WTC11 (cell line): ENCODE results near the gene OR2V2. TPM values are rescaled to one million over a fixed set of nuclear protein-coding genes. Genes with fewer than 3 reads are reported as not detected.

ENCODE experiments used
- ATAC-seq: fragments of 200-7000 bp; cut with Tn5 transposase; 2 replicates; pipeline ENCODE4 v1.10.0; 2021; ENCODE audit warnings: mild to moderate bottlenecking, moderate library complexity
- CTCF ChIA-PET: fragments of 300-600 bp; sonication (Branson Sonifier 250); formaldehyde crosslinking; loops from one replicate; lab custom pipeline; 2021; ENCODE audit warnings: antibody characterized with exemption; lab: Charles Lee
- POLR2A ChIA-PET: fragments of 350-600 bp; sonication (Branson Sonifier 250); formaldehyde crosslinking; loops from one replicate; lab custom pipeline; 2021; ENCODE audit warnings: antibody characterized with exemption; lab: Charles Lee
- DNase-seq: peaks from one replicate; pipeline ENCODE4 v3.0.0; 2021; ENCODE audit warnings: low spot score
- H3K27ac Mint-ChIP-seq: 2 replicates; pipeline ENCODE4 v1.8.0; 2021; ENCODE audit warnings: mixed read lengths
- H3K27me3 Mint-ChIP-seq: 2 replicates; pipeline ENCODE4 v1.8.0; 2021; ENCODE audit warnings: low read depth, mild to moderate bottlenecking, moderate library complexity, mixed read lengths
- H3K36me3 Mint-ChIP-seq: 2 replicates; pipeline ENCODE4 v1.8.0; 2021; ENCODE audit warnings: mixed read lengths
- H3K4me1 Mint-ChIP-seq: 2 replicates; pipeline ENCODE4 v1.8.0; 2022; ENCODE audit warnings: mixed read lengths
- H3K4me3 Mint-ChIP-seq: 2 replicates; pipeline ENCODE4 v1.8.0; 2021; ENCODE audit warnings: mild to moderate bottlenecking, moderate library complexity, mixed read lengths
- H3K9me3 Mint-ChIP-seq: 2 replicates; pipeline ENCODE4 v1.8.0; 2021; ENCODE audit warnings: mixed read lengths
- ATF1 ChIP-seq: sonication (generic); formaldehyde crosslinking; IDR thresholded peaks from 2 replicates; pipeline ENCODE4 v1.8.1; 2023; ENCODE audit warnings: mild to moderate bottlenecking, moderate library complexity, missing genetic modification reagents
- CBFB ChIP-seq: sonication (generic); formaldehyde crosslinking; IDR thresholded peaks from 2 replicates; pipeline ENCODE4 v1.8.1; 2022; ENCODE audit warnings: mild to moderate bottlenecking, low read depth, missing genetic modification reagents
- CREM ChIP-seq: sonication (generic); formaldehyde crosslinking; IDR thresholded peaks from 2 replicates; pipeline ENCODE4 v1.8.1; 2022; ENCODE audit warnings: mild to moderate bottlenecking, missing genetic modification reagents, moderate library complexity
- EMX1 ChIP-seq: fragments of 250-450 bp; sonication (Bioruptor Pico); IDR thresholded peaks from 2 replicates; pipeline ENCODE4 v1.8.0; 2021; ENCODE audit warnings: mild to moderate bottlenecking
- ESRRA ChIP-seq: sonication (generic); formaldehyde crosslinking; IDR thresholded peaks from 2 replicates; pipeline ENCODE4 v1.8.1; 2022; ENCODE audit warnings: mild to moderate bottlenecking, missing genetic modification reagents, borderline replicate concordance
- FOXK1 ChIP-seq: sonication (generic); formaldehyde crosslinking; IDR thresholded peaks from 2 replicates; pipeline ENCODE4 v1.8.0; 2022; ENCODE audit warnings: mild to moderate bottlenecking, moderate library complexity, missing genetic modification reagents
- GABPB1 ChIP-seq: sonication (generic); formaldehyde crosslinking; IDR thresholded peaks from 2 replicates; pipeline ENCODE4 v1.8.1; 2023; ENCODE audit warnings: mild to moderate bottlenecking, missing genetic modification reagents
- KAT7 ChIP-seq: sonication (generic); formaldehyde crosslinking; IDR thresholded peaks from 2 replicates; pipeline ENCODE4 v1.8.1; 2023; ENCODE audit warnings: missing genetic modification reagents, mild to moderate bottlenecking, borderline replicate concordance
- NR1H2 ChIP-seq: sonication (generic); formaldehyde crosslinking; IDR thresholded peaks from 2 replicates; pipeline ENCODE4 v1.9.0; 2021; ENCODE audit warnings: mild to moderate bottlenecking, moderate library complexity, missing genetic modification reagents
- TP53 ChIP-seq: sonication (generic); formaldehyde crosslinking; IDR thresholded peaks from 2 replicates; pipeline ENCODE4 v1.8.1; 2023; ENCODE audit warnings: mild to moderate bottlenecking, missing genetic modification reagents
- ZNF263 ChIP-seq: sonication (generic); formaldehyde crosslinking; IDR thresholded peaks from 2 replicates; pipeline ENCODE4 v1.8.1; 2022; ENCODE audit warnings: low read depth, mild to moderate bottlenecking, moderate library complexity, missing genetic modification reagents
- ZNF396 ChIP-seq: fragments of 250-450 bp; sonication (Bioruptor Pico); IDR thresholded peaks from 2 replicates; pipeline ENCODE4 v1.8.0; 2021; ENCODE audit warnings: mild to moderate bottlenecking, moderate library complexity, borderline replicate concordance
- total RNA-seq: library from RNA; stranded (reverse); gene quantifications from 3 replicates; pipeline ENCODE4 v1.2.3, GENCODE V29; 2021
- TF ChIP-seq, protein P1 (sequence below): sonication (generic); formaldehyde crosslinking; IDR thresholded peaks from 2 replicates; pipeline ENCODE4 v1.8.1; 2023; ENCODE audit warnings: mild to moderate bottlenecking, missing genetic modification reagents, moderate library complexity
- TF ChIP-seq, protein P2 (sequence below): sonication (generic); formaldehyde crosslinking; IDR thresholded peaks from 2 replicates; pipeline ENCODE4 v1.8.0; 2022; ENCODE audit warnings: mild to moderate bottlenecking, missing genetic modification reagents
- TF ChIP-seq, protein P3 (sequence below): sonication (generic); formaldehyde crosslinking; IDR thresholded peaks from 2 replicates; pipeline ENCODE4 v1.8.0; 2022; ENCODE audit warnings: mild to moderate bottlenecking, missing genetic modification reagents
- TF ChIP-seq, protein P4 (sequence below): sonication (generic); formaldehyde crosslinking; conservative IDR thresholded peaks from 2 replicates; pipeline ENCODE4 v1.8.1; 2022; ENCODE audit warnings: mild to moderate bottlenecking, missing genetic modification reagents
- TF ChIP-seq, protein P5 (sequence below): sonication (generic); formaldehyde crosslinking; IDR thresholded peaks from 2 replicates; pipeline ENCODE4 v1.8.1; 2022; ENCODE audit warnings: missing genetic modification reagents, borderline replicate concordance
- TF ChIP-seq, protein P6 (sequence below): sonication (generic); formaldehyde crosslinking; IDR thresholded peaks from 2 replicates; pipeline ENCODE4 v1.8.0; 2023; ENCODE audit warnings: missing genetic modification reagents
- TF ChIP-seq, protein P7 (sequence below): sonication (generic); formaldehyde crosslinking; IDR thresholded peaks from 2 replicates; pipeline ENCODE4 v1.8.0; 2022; ENCODE audit warnings: mild to moderate bottlenecking, missing genetic modification reagents
- TF ChIP-seq, protein P8 (sequence below): sonication (generic); formaldehyde crosslinking; IDR thresholded peaks from 2 replicates; pipeline ENCODE4 v1.8.1; 2023; ENCODE audit warnings: mild to moderate bottlenecking, missing genetic modification reagents
- TF ChIP-seq, protein P9 (sequence below): sonication (generic); formaldehyde crosslinking; IDR thresholded peaks from 2 replicates; pipeline ENCODE4 v1.8.1; 2023; ENCODE audit warnings: mild to moderate bottlenecking, missing genetic modification reagents, borderline replicate concordance
- TF ChIP-seq, protein P10 (sequence below): sonication (generic); formaldehyde crosslinking; IDR thresholded peaks from 2 replicates; pipeline ENCODE4 v1.8.1; 2022; ENCODE audit warnings: mild to moderate bottlenecking, moderate library complexity, missing genetic modification reagents

OR2V2 gene
- total RNA-seq, 1 experiment from 2014 or later, result not detected

DNA sequence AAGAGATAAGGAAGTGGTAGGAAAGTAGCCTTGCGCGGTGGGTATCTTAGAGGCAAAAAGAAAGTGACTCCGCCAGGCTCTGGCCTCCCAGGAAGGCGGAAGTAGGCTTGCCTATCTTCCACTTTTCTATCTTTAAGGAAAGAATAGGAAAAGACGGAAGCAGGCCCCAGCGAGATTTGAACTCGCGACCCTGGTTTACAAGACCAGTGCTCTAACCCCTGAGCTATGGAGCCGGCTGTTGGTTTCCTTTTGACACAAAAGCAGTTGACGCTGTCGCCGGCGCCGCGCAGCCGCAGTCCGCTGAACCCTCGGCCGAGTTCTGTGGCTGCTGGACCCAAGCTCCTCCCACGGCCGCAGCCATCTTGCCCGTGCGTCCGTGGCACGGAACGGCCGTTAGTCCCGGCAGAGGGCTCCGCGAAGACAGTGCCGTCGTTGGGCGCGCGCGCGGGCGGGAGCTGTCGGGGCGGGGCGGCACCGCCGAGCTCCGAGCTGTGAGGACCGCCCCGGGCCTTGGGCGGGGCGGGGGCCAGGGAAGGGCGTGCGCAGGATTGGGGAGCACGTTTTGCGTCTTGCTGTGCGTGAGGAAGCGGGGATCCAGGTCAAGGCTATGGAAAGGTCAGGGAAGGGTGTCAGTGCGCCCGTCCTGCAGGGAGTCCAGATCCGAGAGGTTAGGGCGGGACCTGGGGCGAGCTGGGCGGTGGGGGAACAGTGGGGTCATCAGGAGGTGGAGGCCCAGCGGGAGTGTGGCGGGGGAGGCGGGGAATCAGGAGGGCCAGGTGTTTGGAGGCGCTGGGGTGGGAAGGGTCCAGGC, 44.3 kb downstream of the OR2V2 start:
- Mint-ChIP-seq H3K27me3 (peaks cover 34% of the 10 kb centered on the region), H3K36me3 (0 out of 2 replicates have a peak, but pooled peaks cover 3% of the 10 kb centered on the region), H3K9me3 (no peaks in the 10 kb centered on the region), H3K4me1 (peaks cover 14% of the 10 kb centered on the region), H3K27ac (no peak overlapping the region), H3K4me3 (peak overlapping the region; percentile 97)
- DNase-seq (peak; percentile 96), ATAC-seq (peak; percentile 59)
- ChIA-PET POLR2A (interaction anchor here (0.6 to 1.4 kb wide), 3 partner anchors 13 to 53 kb away, joined by 3 to 11 read pairs (median 3); partner anchors contain the start of gene TRIM7), CTCF (interaction anchor here (0.6 to 6.7 kb wide), 6 partner anchors 14 to 56 kb away, joined by 3 to 42 read pairs (median 3); partner anchors contain the start of gene TRIM7)
- TF ChIP-seq ESRRA (CRISPR knock-in tag) (peak; percentile 79; the same call in 1 of the 2 replicates), CREM (CRISPR knock-in tag) (peak; percentile 81), EMX1 (CRISPR knock-in tag) (no peak), GABPB1 (CRISPR knock-in tag) (peak; percentile 76), NR1H2 (CRISPR knock-in tag) (no peak), ATF1 (no peak), ZNF396 (CRISPR knock-in tag) (no peak), FOXK1 (CRISPR knock-in tag) (peak; percentile 88), ZNF263 (peak; percentile 74), TP53 (peak; percentile 70; the same call in 1 of the 2 replicates), KAT7 (peak; percentile 96), CBFB (0 out of 2 replicates have a peak, but pooled peaks have one; percentile 29)
- TF ChIP-seq, protein P1, sequence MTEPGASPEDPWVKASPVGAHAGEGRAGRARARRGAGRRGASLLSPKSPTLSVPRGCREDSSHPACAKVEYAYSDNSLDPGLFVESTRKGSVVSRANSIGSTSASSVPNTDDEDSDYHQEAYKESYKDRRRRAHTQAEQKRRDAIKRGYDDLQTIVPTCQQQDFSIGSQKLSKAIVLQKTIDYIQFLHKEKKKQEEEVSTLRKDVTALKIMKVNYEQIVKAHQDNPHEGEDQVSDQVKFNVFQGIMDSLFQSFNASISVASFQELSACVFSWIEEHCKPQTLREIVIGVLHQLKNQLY, result no peak
- TF ChIP-seq, protein P2, sequence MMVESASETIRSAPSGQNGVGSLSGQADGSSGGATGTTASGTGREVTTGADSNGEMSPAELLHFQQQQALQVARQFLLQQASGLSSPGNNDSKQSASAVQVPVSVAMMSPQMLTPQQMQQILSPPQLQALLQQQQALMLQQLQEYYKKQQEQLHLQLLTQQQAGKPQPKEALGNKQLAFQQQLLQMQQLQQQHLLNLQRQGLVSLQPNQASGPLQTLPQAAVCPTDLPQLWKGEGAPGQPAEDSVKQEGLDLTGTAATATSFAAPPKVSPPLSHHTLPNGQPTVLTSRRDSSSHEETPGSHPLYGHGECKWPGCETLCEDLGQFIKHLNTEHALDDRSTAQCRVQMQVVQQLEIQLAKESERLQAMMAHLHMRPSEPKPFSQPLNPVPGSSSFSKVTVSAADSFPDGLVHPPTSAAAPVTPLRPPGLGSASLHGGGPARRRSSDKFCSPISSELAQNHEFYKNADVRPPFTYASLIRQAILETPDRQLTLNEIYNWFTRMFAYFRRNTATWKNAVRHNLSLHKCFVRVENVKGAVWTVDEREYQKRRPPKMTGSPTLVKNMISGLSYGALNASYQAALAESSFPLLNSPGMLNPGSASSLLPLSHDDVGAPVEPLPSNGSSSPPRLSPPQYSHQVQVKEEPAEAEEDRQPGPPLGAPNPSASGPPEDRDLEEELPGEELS (CRISPR knock-in tag), result peak; percentile 32; the same call in 1 of the 2 replicates
- TF ChIP-seq, protein P3, sequence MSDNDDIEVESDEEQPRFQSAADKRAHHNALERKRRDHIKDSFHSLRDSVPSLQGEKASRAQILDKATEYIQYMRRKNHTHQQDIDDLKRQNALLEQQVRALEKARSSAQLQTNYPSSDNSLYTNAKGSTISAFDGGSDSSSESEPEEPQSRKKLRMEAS, result peak; percentile 68; the same call in 1 of the 2 replicates
- TF ChIP-seq, protein P4, sequence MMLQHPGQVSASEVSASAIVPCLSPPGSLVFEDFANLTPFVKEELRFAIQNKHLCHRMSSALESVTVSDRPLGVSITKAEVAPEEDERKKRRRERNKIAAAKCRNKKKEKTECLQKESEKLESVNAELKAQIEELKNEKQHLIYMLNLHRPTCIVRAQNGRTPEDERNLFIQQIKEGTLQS (CRISPR knock-in tag), result no peak
- TF ChIP-seq, protein P5, sequence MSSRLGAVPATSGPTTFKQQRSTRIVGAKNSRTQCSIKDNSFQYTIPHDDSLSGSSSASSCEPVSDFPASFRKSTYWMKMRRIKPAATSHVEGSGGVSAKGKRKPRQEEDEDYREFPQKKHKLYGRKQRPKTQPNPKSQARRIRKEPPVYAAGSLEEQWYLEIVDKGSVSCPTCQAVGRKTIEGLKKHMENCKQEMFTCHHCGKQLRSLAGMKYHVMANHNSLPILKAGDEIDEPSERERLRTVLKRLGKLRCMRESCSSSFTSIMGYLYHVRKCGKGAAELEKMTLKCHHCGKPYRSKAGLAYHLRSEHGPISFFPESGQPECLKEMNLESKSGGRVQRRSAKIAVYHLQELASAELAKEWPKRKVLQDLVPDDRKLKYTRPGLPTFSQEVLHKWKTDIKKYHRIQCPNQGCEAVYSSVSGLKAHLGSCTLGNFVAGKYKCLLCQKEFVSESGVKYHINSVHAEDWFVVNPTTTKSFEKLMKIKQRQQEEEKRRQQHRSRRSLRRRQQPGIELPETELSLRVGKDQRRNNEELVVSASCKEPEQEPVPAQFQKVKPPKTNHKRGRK, result no peak
- TF ChIP-seq, protein P6, sequence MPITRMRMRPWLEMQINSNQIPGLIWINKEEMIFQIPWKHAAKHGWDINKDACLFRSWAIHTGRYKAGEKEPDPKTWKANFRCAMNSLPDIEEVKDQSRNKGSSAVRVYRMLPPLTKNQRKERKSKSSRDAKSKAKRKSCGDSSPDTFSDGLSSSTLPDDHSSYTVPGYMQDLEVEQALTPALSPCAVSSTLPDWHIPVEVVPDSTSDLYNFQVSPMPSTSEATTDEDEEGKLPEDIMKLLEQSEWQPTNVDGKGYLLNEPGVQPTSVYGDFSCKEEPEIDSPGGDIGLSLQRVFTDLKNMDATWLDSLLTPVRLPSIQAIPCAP (CRISPR knock-in tag), result no peak
- TF ChIP-seq, protein P7, sequence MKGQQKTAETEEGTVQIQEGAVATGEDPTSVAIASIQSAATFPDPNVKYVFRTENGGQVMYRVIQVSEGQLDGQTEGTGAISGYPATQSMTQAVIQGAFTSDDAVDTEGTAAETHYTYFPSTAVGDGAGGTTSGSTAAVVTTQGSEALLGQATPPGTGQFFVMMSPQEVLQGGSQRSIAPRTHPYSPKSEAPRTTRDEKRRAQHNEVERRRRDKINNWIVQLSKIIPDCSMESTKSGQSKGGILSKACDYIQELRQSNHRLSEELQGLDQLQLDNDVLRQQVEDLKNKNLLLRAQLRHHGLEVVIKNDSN, result no peak
- TF ChIP-seq, protein P8, sequence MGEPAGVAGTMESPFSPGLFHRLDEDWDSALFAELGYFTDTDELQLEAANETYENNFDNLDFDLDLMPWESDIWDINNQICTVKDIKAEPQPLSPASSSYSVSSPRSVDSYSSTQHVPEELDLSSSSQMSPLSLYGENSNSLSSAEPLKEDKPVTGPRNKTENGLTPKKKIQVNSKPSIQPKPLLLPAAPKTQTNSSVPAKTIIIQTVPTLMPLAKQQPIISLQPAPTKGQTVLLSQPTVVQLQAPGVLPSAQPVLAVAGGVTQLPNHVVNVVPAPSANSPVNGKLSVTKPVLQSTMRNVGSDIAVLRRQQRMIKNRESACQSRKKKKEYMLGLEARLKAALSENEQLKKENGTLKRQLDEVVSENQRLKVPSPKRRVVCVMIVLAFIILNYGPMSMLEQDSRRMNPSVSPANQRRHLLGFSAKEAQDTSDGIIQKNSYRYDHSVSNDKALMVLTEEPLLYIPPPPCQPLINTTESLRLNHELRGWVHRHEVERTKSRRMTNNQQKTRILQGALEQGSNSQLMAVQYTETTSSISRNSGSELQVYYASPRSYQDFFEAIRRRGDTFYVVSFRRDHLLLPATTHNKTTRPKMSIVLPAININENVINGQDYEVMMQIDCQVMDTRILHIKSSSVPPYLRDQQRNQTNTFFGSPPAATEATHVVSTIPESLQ, result no peak
- TF ChIP-seq, protein P9, sequence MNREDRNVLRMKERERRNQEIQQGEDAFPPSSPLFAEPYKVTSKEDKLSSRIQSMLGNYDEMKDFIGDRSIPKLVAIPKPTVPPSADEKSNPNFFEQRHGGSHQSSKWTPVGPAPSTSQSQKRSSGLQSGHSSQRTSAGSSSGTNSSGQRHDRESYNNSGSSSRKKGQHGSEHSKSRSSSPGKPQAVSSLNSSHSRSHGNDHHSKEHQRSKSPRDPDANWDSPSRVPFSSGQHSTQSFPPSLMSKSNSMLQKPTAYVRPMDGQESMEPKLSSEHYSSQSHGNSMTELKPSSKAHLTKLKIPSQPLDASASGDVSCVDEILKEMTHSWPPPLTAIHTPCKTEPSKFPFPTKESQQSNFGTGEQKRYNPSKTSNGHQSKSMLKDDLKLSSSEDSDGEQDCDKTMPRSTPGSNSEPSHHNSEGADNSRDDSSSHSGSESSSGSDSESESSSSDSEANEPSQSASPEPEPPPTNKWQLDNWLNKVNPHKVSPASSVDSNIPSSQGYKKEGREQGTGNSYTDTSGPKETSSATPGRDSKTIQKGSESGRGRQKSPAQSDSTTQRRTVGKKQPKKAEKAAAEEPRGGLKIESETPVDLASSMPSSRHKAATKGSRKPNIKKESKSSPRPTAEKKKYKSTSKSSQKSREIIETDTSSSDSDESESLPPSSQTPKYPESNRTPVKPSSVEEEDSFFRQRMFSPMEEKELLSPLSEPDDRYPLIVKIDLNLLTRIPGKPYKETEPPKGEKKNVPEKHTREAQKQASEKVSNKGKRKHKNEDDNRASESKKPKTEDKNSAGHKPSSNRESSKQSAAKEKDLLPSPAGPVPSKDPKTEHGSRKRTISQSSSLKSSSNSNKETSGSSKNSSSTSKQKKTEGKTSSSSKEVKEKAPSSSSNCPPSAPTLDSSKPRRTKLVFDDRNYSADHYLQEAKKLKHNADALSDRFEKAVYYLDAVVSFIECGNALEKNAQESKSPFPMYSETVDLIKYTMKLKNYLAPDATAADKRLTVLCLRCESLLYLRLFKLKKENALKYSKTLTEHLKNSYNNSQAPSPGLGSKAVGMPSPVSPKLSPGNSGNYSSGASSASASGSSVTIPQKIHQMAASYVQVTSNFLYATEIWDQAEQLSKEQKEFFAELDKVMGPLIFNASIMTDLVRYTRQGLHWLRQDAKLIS (CRISPR knock-in tag), result peak; percentile 41; the same call in 1 of the 2 replicates
- TF ChIP-seq, protein P10, sequence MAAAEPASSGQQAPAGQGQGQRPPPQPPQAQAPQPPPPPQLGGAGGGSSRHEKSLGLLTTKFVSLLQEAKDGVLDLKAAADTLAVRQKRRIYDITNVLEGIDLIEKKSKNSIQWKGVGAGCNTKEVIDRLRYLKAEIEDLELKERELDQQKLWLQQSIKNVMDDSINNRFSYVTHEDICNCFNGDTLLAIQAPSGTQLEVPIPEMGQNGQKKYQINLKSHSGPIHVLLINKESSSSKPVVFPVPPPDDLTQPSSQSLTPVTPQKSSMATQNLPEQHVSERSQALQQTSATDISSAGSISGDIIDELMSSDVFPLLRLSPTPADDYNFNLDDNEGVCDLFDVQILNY (CRISPR knock-in tag), result peak; percentile 90; the same call in 1 of the 2 replicates
